Activated T-helper 17 cell treated with anti-CD3 and anti-CD28 coated beads, Interleukin-2, amount 50 U/mL, for 72 hours (primary cell): ENCODE results near the gene KIAA1958. TPM values are rescaled to one million over a fixed set of nuclear protein-coding genes. Genes with fewer than 3 reads are reported as not detected.
A peak's percentile ranks its signal among the peaks of the same experiment; 100 is the strongest.

Experiments used
- ATAC-seq: fragments of 150-1000 bp; cut with Tn5 transposase; replicated peaks from 2 replicates; pipeline ENCODE4 v1.10.0; 2021; ENCODE audit warnings: mild to moderate bottlenecking, moderate library complexity
- H3K27ac Mint-ChIP-seq: one replicate; pipeline ENCODE4 v1.8.0; 2022; ENCODE audit warnings: mixed read lengths
- H3K27me3 Mint-ChIP-seq: one replicate; pipeline ENCODE4 v1.8.0; 2022; ENCODE audit warnings: mixed read lengths
- H3K36me3 Mint-ChIP-seq: one replicate; pipeline ENCODE4 v1.8.0; 2022; ENCODE audit warnings: low read depth, mild to moderate bottlenecking, mixed read lengths
- H3K4me1 Mint-ChIP-seq: one replicate; pipeline ENCODE4 v1.8.0; 2022; ENCODE audit warnings: mixed read lengths
- H3K4me3 Mint-ChIP-seq: one replicate; pipeline ENCODE4 v1.8.0; 2022; ENCODE audit warnings: mild to moderate bottlenecking, mixed read lengths
- H3K9me3 Mint-ChIP-seq: one replicate; pipeline ENCODE4 v1.8.0; 2022; ENCODE audit warnings: mixed read lengths
- total RNA-seq, 2 donors: library from RNA; stranded (reverse); gene quantifications; one replicate each; pipeline ENCODE4 v1.2.3, GENCODE V29; 2022

Gene KIAA1958
- total RNA-seq, 2 donors from 2014 or later = 10.0 to 12.5 TPM

DNA sequence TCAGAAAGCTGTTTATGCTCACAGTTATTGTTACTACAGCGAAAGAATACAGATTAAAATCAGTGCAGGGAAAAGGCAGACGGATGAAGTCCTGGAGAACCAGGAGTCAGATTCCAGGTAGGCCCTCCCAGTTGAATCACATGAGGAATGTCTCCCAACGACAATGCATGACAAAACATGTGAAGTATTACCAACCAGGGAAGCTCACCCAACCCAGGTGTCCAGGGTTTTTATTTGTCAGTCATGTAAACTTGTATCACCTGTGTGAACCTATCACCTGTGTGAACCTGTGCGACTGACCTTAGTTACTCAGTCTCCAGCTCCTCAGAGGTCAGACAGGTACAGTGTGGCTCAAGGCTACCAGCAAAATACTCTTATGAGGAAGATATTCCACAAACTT is 63.9 kb downstream of the KIAA1958 start:
- H3K4me1 Mint-ChIP-seq = peaks cover 12% of the 10 kb centered on the region
- H3K36me3 Mint-ChIP-seq = no peaks in the 10 kb centered on the region
- H3K27me3 Mint-ChIP-seq = no peaks in the 10 kb centered on the region
- ATAC-seq = no peak
- no peak overlapping the region for H3K27ac Mint-ChIP-seq
- H3K9me3 Mint-ChIP-seq = peaks cover 3% of the 10 kb centered on the region
- no peak overlapping the region for H3K4me3 Mint-ChIP-seq

GRCh38 chr9:112551641-112552040 is 65.0 kb downstream of the KIAA1958 start:
- H3K36me3 Mint-ChIP-seq = no peaks in the 10 kb centered on the region
- no peaks in the 10 kb centered on the region for H3K9me3 Mint-ChIP-seq
- H3K27ac Mint-ChIP-seq = no peak overlapping the region
- no peak for ATAC-seq
- peaks cover 5% of the 10 kb centered on the region for H3K4me1 Mint-ChIP-seq
- H3K27me3 Mint-ChIP-seq = no peaks in the 10 kb centered on the region
- no peak overlapping the region for H3K4me3 Mint-ChIP-seq

- no peak for ATAC-seq
- no peaks in the 10 kb centered on the region for H3K36me3 Mint-ChIP-seq
- H3K27ac Mint-ChIP-seq = no peak overlapping the region
- H3K27me3 Mint-ChIP-seq = no peaks in the 10 kb centered on the region
- peaks cover 3% of the 10 kb centered on the region for H3K4me1 Mint-ChIP-seq
- H3K9me3 Mint-ChIP-seq = no peaks in the 10 kb centered on the region
- no peak overlapping the region for H3K4me3 Mint-ChIP-seq
Measured at GRCh38 chr9:112552229-112553056, 65.8 kb downstream of the KIAA1958 start.

- Mint-ChIP-seq H3K4me3 (no peak overlapping the region), H3K9me3 (no peaks in the 10 kb centered on the region), H3K27me3 (no peaks in the 10 kb centered on the region), H3K27ac (no peak overlapping the region), H3K36me3 (no peaks in the 10 kb centered on the region), H3K4me1 (peaks cover 3% of the 10 kb centered on the region)
- ATAC-seq = no peak
Measured at GRCh38 chr9:112553256-112553826, 66.7 kb downstream of the KIAA1958 start.

DNA sequence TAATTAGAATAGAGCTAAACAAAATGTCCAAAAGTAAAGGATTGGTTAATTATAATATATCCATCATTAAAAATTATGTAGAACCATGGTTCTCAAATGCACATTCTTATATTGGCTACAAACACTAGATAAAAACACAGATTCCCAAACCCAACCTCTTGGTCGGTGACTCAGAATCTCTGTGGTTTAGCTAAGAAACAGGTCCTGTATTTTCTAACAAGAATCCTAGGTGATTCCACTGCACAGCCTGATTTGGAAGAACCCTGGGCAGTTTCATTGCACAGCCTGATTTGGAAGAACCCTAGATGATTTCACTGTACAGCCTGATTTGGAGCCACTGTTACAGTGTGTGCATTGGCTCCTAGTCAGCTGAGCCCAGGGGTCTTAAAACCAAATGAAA is 67.9 kb downstream of the KIAA1958 start:
- Mint-ChIP-seq H3K4me3 (no peak overlapping the region), H3K27me3 (no peaks in the 10 kb centered on the region), H3K4me1 (peaks cover 3% of the 10 kb centered on the region), H3K9me3 (no peaks in the 10 kb centered on the region), H3K27ac (no peak overlapping the region), H3K36me3 (no peaks in the 10 kb centered on the region)
- ATAC-seq = no peak

DNA sequence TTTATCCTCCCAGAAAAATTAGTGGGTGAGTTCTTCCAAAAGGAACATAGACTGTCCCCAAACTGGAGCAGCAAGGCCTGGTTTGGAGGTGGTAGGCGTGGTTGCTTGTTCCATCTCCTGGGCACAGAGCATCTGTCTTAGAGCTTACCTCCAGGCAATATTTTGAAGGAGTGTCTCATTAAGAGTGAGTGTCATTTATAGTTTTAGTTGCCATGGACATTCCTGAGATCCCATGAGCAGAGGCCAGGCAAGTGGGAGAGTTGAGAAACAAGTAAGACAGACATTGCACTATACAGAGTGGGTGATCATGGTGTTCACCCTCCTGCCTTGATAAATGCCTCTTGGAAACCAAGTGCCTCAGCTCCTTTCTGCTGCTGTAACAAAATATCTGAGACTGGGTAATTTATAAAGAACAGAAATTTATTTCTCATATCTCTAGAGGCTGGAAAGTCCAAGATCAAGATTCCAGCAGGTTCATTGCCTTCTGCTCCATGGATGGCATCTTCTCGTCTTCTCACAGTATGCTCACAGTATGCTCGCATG is 68.5 kb downstream of the KIAA1958 start:
- no peaks in the 10 kb centered on the region for H3K36me3 Mint-ChIP-seq
- no peaks in the 10 kb centered on the region for H3K27me3 Mint-ChIP-seq
- ATAC-seq = no peak
- H3K4me3 Mint-ChIP-seq = no peak overlapping the region
- no peaks in the 10 kb centered on the region for H3K9me3 Mint-ChIP-seq
- H3K27ac Mint-ChIP-seq = no peak overlapping the region
- H3K4me1 Mint-ChIP-seq = peaks cover 3% of the 10 kb centered on the region

- H3K36me3 Mint-ChIP-seq = no peaks in the 10 kb centered on the region
- no peaks in the 10 kb centered on the region for H3K27me3 Mint-ChIP-seq
- H3K4me3 Mint-ChIP-seq = no peak overlapping the region
- no peaks in the 10 kb centered on the region for H3K9me3 Mint-ChIP-seq
- peaks cover 3% of the 10 kb centered on the region for H3K4me1 Mint-ChIP-seq
- peak; percentile 72 for ATAC-seq
- no peak overlapping the region for H3K27ac Mint-ChIP-seq
Measured at GRCh38 chr9:112555844-112556482, 69.3 kb downstream of the KIAA1958 start.

DNA sequence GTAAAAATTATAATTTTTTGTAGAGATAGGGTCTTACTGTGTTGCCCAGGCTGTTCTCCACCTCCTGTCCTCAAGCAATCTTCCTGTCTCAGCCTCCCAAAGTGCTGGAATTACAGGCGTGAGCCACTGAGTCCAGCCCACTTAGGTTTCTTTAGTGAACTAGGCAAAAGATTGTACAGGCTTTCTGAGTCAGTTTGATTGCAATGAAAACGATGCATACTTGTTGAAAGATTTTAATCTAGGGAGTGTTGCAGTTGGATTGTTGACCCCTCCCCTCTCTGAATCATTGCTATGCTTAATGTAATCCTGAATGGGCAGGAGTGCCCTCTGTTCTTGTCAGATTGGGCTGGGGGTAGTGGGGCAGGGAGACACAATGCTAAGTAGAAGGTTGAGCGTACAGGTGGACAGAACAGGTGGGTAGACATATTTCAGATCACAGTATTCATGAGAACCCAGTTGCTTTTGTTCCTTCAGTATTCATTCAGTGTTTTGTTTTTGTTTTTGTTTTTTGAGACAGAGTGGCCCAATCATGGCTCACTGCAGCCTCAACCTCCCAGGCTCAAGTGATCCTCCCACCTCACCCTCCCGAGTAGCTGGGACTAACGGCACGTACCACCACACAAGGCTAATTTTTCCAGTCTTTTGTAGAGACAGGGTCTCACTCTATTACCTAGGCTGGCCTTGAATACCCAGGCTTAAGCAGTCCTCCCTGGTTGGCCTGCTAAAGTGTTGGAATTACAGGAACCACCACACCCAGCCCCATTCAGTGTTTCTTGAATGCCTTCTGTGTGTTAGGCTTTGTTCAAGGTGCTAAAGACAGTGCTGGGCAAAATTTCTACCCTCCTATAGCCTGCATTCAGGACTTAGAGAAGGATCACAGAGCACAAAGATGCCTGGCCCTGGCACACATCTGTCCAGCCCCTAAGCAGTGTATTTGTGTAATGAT is 70.1 kb downstream of the KIAA1958 start:
- Mint-ChIP-seq H3K27me3 (no peaks in the 10 kb centered on the region), H3K27ac (no peak overlapping the region), H3K36me3 (no peaks in the 10 kb centered on the region), H3K4me3 (no peak overlapping the region), H3K4me1 (peaks cover 3% of the 10 kb centered on the region), H3K9me3 (no peaks in the 10 kb centered on the region)
- ATAC-seq = no peak

- Mint-ChIP-seq H3K27ac (no peak overlapping the region), H3K9me3 (no peaks in the 10 kb centered on the region), H3K27me3 (no peaks in the 10 kb centered on the region), H3K4me1 (peaks cover 3% of the 10 kb centered on the region), H3K4me3 (no peak overlapping the region), H3K36me3 (no peaks in the 10 kb centered on the region)
- ATAC-seq = no peak
Measured at GRCh38 chr9:112558476-112558875, 71.8 kb downstream of the KIAA1958 start.

DNA sequence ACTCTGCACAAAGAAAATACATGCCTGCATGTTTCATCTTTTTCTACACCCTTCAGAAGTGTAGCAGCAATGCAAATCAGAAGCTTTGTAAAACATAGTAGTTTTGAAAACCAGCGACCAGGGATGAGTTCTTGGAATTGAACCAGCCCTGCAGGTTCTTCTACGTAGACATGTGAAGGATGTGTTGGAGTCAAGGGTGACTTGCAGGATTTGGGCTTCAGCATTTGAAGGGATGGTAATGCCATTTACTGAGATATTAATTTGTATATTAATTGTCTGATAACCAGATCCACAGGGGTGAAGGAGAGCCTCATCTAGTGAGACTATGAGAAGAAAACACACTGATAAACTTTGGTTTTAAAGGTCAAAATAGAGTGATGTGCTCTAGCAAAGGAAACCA is 72.4 kb downstream of the KIAA1958 start:
- H3K36me3 Mint-ChIP-seq = no peaks in the 10 kb centered on the region
- no peak overlapping the region for H3K4me3 Mint-ChIP-seq
- H3K27me3 Mint-ChIP-seq = no peaks in the 10 kb centered on the region
- H3K27ac Mint-ChIP-seq = no peak overlapping the region
- no peak for ATAC-seq
- H3K4me1 Mint-ChIP-seq = peaks cover 3% of the 10 kb centered on the region
- H3K9me3 Mint-ChIP-seq = no peaks in the 10 kb centered on the region

DNA sequence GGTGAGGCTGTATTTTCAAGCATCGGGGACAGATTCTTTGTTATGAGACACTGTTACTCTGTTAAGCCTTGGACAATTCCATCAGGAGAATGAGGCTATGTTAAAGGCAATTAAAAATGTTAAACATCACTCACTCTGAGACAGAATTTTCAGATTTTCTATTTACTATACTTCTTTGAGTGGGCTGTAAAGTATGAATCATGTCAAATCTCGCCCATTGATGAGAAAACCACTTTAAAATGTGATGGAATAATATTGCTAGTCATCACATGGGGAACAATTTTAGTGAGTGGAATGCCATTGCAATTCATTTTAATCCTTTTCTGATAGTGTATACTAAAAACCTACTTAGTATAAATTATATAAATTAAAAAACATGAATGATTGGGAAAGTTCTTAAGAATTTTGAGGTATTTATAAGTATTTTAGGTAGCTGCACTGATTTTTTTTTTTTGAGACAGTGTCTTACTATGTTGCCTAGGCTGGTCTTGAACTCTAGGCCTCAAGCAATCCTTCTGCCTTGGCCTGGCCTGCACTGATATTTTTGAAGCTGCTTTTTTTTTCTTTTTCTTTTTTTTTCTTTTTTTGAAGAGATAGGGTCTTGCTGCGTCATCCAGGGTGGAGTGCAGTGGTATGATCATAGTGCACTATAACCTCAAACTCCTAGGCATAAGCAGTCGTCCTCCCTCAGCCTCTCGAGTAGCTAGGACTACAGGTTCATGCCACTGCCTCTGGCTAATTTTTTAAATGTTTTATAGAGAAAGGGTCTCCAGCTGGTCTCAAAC is 73.2 kb downstream of the KIAA1958 start:
- H3K36me3 Mint-ChIP-seq = no peaks in the 10 kb centered on the region
- H3K27me3 Mint-ChIP-seq = no peaks in the 10 kb centered on the region
- ATAC-seq = no peak

DNA sequence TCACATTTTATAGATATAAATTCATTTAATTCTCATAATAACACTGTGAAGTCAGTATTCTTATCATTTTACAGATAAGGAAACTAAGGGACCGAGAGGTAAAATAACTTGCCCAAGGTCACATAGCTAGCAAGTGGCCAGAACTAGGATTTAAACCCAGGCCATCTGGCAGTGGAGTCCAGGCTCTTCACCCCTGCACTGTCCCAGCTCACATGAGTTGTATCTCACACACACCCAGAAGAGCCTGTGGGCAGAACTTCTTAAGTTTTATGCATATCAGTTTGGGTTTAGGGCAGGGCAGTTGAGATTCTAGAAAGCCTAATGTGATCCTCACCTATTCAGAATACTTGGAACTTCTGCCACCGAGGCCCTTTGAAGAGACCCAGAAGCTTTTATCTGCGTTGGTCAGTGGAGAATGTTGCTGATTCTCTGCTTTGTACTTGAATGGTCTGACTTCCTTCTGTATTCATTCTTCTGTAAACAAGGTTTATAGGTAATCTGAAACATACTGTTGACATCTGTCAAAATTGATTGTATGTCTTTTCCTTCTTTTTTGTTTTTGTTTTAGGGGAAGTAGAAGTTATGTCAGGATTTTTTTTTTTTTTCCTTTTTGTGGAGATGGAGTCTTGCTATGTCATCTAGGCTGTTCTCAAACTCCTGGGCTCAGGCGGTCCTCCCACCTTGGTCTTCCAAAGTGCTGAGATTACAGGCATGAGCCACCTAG is 75.8 kb downstream of the KIAA1958 start:
- ATAC-seq = no peak
- Mint-ChIP-seq H3K9me3 (no peaks in the 10 kb centered on the region), H3K36me3 (no peaks in the 10 kb centered on the region)

More for the DNA sequence above, 73.2 kb downstream of the KIAA1958 start:
- Mint-ChIP-seq H3K9me3 (no peaks in the 10 kb centered on the region), H3K4me1 (peaks cover 3% of the 10 kb centered on the region), H3K27ac (no peak overlapping the region), H3K4me3 (no peak overlapping the region)

DNA sequence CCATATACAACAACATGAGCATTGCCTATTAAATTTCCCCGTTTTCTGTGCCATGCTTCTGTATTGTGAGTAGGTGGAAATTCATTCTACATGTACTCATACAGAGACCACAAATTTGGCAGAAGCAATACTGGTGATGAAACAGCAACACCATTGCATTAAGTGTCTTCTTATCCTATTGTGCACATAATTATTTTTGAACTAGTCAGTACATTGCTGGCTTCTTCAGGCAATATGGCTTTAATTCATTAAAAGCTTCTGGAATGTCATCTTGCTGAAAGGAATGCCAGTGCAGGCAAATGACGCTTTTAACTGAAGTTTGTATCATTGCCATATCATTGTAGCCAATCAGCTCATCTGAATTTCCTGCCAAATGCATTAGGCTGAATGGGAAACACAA is 82.6 kb downstream of the KIAA1958 start:
- Mint-ChIP-seq H3K9me3 (no peaks in the 10 kb centered on the region), H3K27me3 (no peaks in the 10 kb centered on the region), H3K27ac (no peak overlapping the region)

More for the DNA sequence above, 75.8 kb downstream of the KIAA1958 start:
- Mint-ChIP-seq H3K4me3 (no peak overlapping the region), H3K27ac (no peak overlapping the region), H3K4me1 (no peaks in the 10 kb centered on the region), H3K27me3 (no peaks in the 10 kb centered on the region)

More for the DNA sequence above, 82.6 kb downstream of the KIAA1958 start:
- H3K4me1 Mint-ChIP-seq = peaks cover 5% of the 10 kb centered on the region
- H3K4me3 Mint-ChIP-seq = no peak overlapping the region
- peak; percentile 28 for ATAC-seq
- peaks cover under 1% of the 10 kb centered on the region for H3K36me3 Mint-ChIP-seq
